Bronchial epithelial cell (primary cell): ENCODE results near the gene S100B. TPM values are rescaled to one million over a fixed set of nuclear protein-coding genes. Genes with fewer than 3 reads are reported as not detected.
"Not testable (repeated sequence)": the region's sequence is repeated elsewhere in the genome, so short reads cannot be mapped to it uniquely, and the experiment has no call there.

Source experiments
- DNase-seq: peaks from one replicate; pipeline ENCODE4 v3.0.0-alpha.2; 2010; ENCODE audit warnings: low read depth
- FAIRE-seq: peaks from 2 replicates; lab custom pipeline; 2011; peaks lifted over from hg19 to GRCh38; lab: Jason Lieb, UNC
- H3K27me3 ChIP-seq: 2 replicates; pipeline ENCODE4 v1.5.1; 2011; ENCODE audit warnings: low read length; ENCODE audit not compliant: control insufficient read depth, insufficient read depth
- H3K36me3 ChIP-seq: 2 replicates; pipeline ENCODE4 v1.5.1; 2011; ENCODE audit warnings: low read length; ENCODE audit not compliant: control insufficient read depth, insufficient read depth
- H3K4me3 ChIP-seq: 2 replicates; pipeline ENCODE4 v1.5.1; 2011; ENCODE audit warnings: mild to moderate bottlenecking, low read depth, low read length, control low read depth
- CTCF ChIP-seq: IDR thresholded peaks from 2 replicates; pipeline ENCODE4 v1.5.1; 2011; ENCODE audit warnings: mild to moderate bottlenecking, moderate library complexity, low read length, control low read depth, inconsistent platforms; ENCODE audit not compliant: insufficient read depth, severe bottlenecking
- total RNA-seq: library from RNA; depleted of rRNA; stranded (reverse); fragments of >200 nt; gene quantifications from 2 replicates; pipeline ENCODE4 v1.2.1, GENCODE V29; 2014

The S100B gene
- total RNA-seq, 1 donor from 2014 or later: not detected

- no peaks in the 10 kb centered on the region for H3K27me3 ChIP-seq
- DNase-seq (peak; percentile 91), FAIRE-seq (no peak)
- no peak overlapping the region for H3K4me3 ChIP-seq
- H3K36me3 ChIP-seq: peaks cover 2% of the 10 kb centered on the region
- TF ChIP-seq CTCF: no peak
These were observed 19.5 kb downstream of the S100B start for GRCh38 chr21:46585191-46585953.

GRCh38 chr21:46581780-46582307 is 23.0 kb downstream of the S100B start:
- H3K4me3 ChIP-seq: no peak overlapping the region
- peaks cover 2% of the 10 kb centered on the region for H3K36me3 ChIP-seq
- H3K27me3 ChIP-seq: no peaks in the 10 kb centered on the region
- DNase-seq (no peak), FAIRE-seq (no peak)
- no peak for TF ChIP-seq CTCF

GRCh38 chr21:46579394-46579793 is 25.5 kb downstream of the S100B start:
- FAIRE-seq, H3K36me3 ChIP-seq, H3K27me3 ChIP-seq, H3K4me3 ChIP-seq, DNase-seq: not testable (repeated sequence)

- H3K36me3 ChIP-seq, DNase-seq, H3K4me3 ChIP-seq, H3K27me3 ChIP-seq, FAIRE-seq: not testable (repeated sequence)
These were observed 27.1 kb downstream of the S100B start for GRCh38 chr21:46577786-46578185.

- no peak for TF ChIP-seq CTCF
- DNase-seq (no peak), FAIRE-seq (no peak)
- Histone ChIP-seq H3K27me3 (no peaks in the 10 kb centered on the region), H3K36me3 (peaks cover 9% of the 10 kb centered on the region), H3K4me3 (no peak overlapping the region)
These were observed 32.0 kb downstream of the S100B start for GRCh38 chr21:46572850-46573249.

- no peak for FAIRE-seq
- peaks cover 21% of the 10 kb centered on the region for H3K36me3 ChIP-seq
- no peak overlapping the region for H3K4me3 ChIP-seq
- H3K27me3 ChIP-seq: no peaks in the 10 kb centered on the region
- no peak for DNase-seq
- no peak for TF ChIP-seq CTCF
These were observed 34.3 kb downstream of the S100B start for GRCh38 chr21:46570631-46571030.
